Liver (tissue), 9 donors: Measurements from ENCODE around the gene NUTF2. TPM values are rescaled to one million over a fixed set of nuclear protein-coding genes. Genes with fewer than 3 reads are reported as not detected.
A peak's percentile ranks its signal among the peaks of the same experiment; 100 is the strongest.

Experiments
- DNase-seq: peaks from one replicate; pipeline ENCODE4 v3.0.0-alpha.2; 2017; ENCODE audit warnings: low spot score
- H3K27ac ChIP-seq, 2 donors: one replicate each; pipeline ENCODE4 v1.7.0; 2013; ENCODE audit warnings: inconsistent platforms in 2 of 2, low read length in 2 of 2, control low read depth in 1 of 2, low read depth in 1 of 2, mild to moderate bottlenecking in 1 of 2
- H3K27me3 ChIP-seq, 4 donors: one replicate each; pipeline versions ENCODE4 v1.6.1 to v1.7.0; 2013; ENCODE audit warnings: low read length in 3 of 4, inconsistent platforms in 1 of 4, mild to moderate bottlenecking in 1 of 4, moderate library complexity in 1 of 4; ENCODE audit not compliant: control insufficient read depth in 4 of 4, insufficient read depth in 4 of 4
- H3K36me3 ChIP-seq, 4 donors: one replicate each; pipeline versions ENCODE4 v1.6.1 to v1.7.0; 2013; ENCODE audit warnings: low read length in 3 of 4, mild to moderate bottlenecking in 3 of 4, low read depth in 1 of 4, moderate library complexity in 1 of 4; ENCODE audit not compliant: control insufficient read depth in 4 of 4, insufficient read depth in 3 of 4
- H3K4me1 ChIP-seq, 4 donors: one replicate each; pipeline versions ENCODE4 v1.6.1 to v1.7.0; 2013; ENCODE audit warnings: low read length in 3 of 4, mild to moderate bottlenecking in 3 of 4, moderate library complexity in 1 of 4; ENCODE audit not compliant: control insufficient read depth in 4 of 4, insufficient read depth in 4 of 4
- H3K4me3 ChIP-seq, 3 donors: one replicate each; pipeline versions ENCODE4 v1.6.1 to v1.7.0; 2013; ENCODE audit warnings: low read length in 3 of 3, control low read depth in 1 of 3, low read depth in 1 of 3, mild to moderate bottlenecking in 1 of 3
- H3K9ac ChIP-seq, 2 donors: one replicate each; pipeline ENCODE4 v1.7.0; 2013; ENCODE audit warnings: low read length in 2 of 2, mild to moderate bottlenecking in 2 of 2, moderate library complexity in 2 of 2, control low read depth in 1 of 2, low read depth in 1 of 2
- H3K9me3 ChIP-seq, 4 donors: one replicate each; pipeline versions ENCODE4 v1.6.1 to v1.7.0; 2013; ENCODE audit warnings: low read length in 3 of 4; ENCODE audit not compliant: control insufficient read depth in 4 of 4
- ATF3 ChIP-seq: IDR thresholded peaks from 2 replicates; pipeline ENCODE4 v1.6.1; 2016; ENCODE audit warnings: antibody characterized with exemption
- CTCF ChIP-seq: fragments of 150-350 bp; IDR thresholded peaks from 2 replicates; pipeline ENCODE4 v1.5.1; 2017; ENCODE audit warnings: improper control_type of control experiment, low read depth, low read length; ENCODE audit not compliant: missing input control
- EGR1 ChIP-seq, 2 donors: IDR thresholded peaks; 2 replicates each; pipeline ENCODE4 v1.6.1; 2016 to 2018; ENCODE audit warnings: antibody characterized with exemption in 2 of 2, low read depth in 2 of 2
- FOXA1 ChIP-seq: IDR thresholded peaks from 2 replicates; pipeline ENCODE4 v1.6.1; 2016; ENCODE audit warnings: antibody characterized with exemption
- GABPA ChIP-seq, 2 donors: IDR thresholded peaks in 1 of 2; conservative IDR thresholded peaks in 1 of 2; 2 replicates each; pipeline ENCODE4 v1.6.1; 2016; ENCODE audit warnings: antibody characterized with exemption in 2 of 2, mild to moderate bottlenecking in 1 of 2, moderate library complexity in 1 of 2
- JUND ChIP-seq, 2 donors: IDR thresholded peaks; 2 replicates each; pipeline ENCODE4 v1.6.1; 2016; ENCODE audit warnings: antibody characterized with exemption in 2 of 2
- MAX ChIP-seq: IDR thresholded peaks from 2 replicates; pipeline ENCODE4 v1.6.1; 2016; ENCODE audit warnings: antibody characterized with exemption
- NR2F2 ChIP-seq: IDR thresholded peaks from 2 replicates; pipeline ENCODE4 v1.6.1; 2016; ENCODE audit warnings: antibody characterized with exemption
- RAD21 ChIP-seq, 2 donors: IDR thresholded peaks; 2 replicates each; pipeline ENCODE4 v1.6.1; 2016; ENCODE audit warnings: antibody characterized with exemption in 2 of 2, mild to moderate bottlenecking in 2 of 2
- REST ChIP-seq: IDR thresholded peaks from 2 replicates; pipeline ENCODE4 v1.6.1; 2016; ENCODE audit warnings: antibody characterized with exemption, mild to moderate bottlenecking
- RXRA ChIP-seq, 2 donors: IDR thresholded peaks; 2 replicates each; pipeline ENCODE4 v1.6.1; 2017 to 2018; ENCODE audit warnings: antibody characterized with exemption in 2 of 2, mild to moderate bottlenecking in 1 of 2
- SP1 ChIP-seq: IDR thresholded peaks from 2 replicates; pipeline ENCODE4 v1.6.1; 2018; ENCODE audit warnings: antibody characterized with exemption, mild to moderate bottlenecking
- TAF1 ChIP-seq: conservative IDR thresholded peaks from 2 replicates; pipeline ENCODE4 v1.6.1; 2016; ENCODE audit warnings: antibody characterized with exemption, mild to moderate bottlenecking
- YY1 ChIP-seq: IDR thresholded peaks from 2 replicates; pipeline ENCODE4 v1.6.1; 2016; ENCODE audit warnings: antibody characterized with exemption, mild to moderate bottlenecking
- WGBS: extraction: QIAGEN DNeasy Blood & Tissue Kit; methylation state at CpG from one replicate; pipeline ENCODE4 v1.1.7; 2013; 5-methylcytosine and 5-hydroxymethylcytosine counted together
- polyA plus RNA-seq, 2 donors: library from polyadenylated mRNA; stranded (reverse) in 1 of 2; unstranded in 1 of 2; fragments of 200-250 nt in 1 of 2; fragments of >200 nt in 1 of 2; fragmentation: Nextera tagmentation in 1 of 2; extraction: Ambion mirVana in 1 of 2; gene quantifications; one replicate each; pipeline versions ENCODE4 v1.2.1 to v1.2.3, GENCODE V29; 2013 to 2015
- total RNA-seq, 2 donors: library from RNA; depleted of rRNA; stranded (reverse); fragments of >200 nt; gene quantifications; one replicate each; pipeline ENCODE4 v1.2.3, GENCODE V29; 2014
- donor health status: healthy.
- donor health status: healthy.
- donor health status: healthy.
- donor health status: healthy.
- donor health status: healthy.

The NUTF2 gene
- total and polyA plus RNA-seq, 4 donors, result 27.4 to 69.5 (median 54.8) TPM

- DNase-seq, result no peak
- peak overlapping the region; percentile 50 to 75 for H3K27ac ChIP-seq
- H3K36me3 ChIP-seq, result peaks cover 0 to 7% (median 5%) of the 10 kb centered on the region in 4 donors
- TF ChIP-seq RAD21 (IDR thresholded peaks at IDR 0.05), result peak; percentile 16 to 40
- peak; percentile 13 for TF ChIP-seq CTCF
- no peak for TF ChIP-seq ATF3
- TF ChIP-seq NR2F2, result peak; percentile 6
- H3K9ac ChIP-seq, result no peak overlapping the region
- no peaks in the 10 kb centered on the region for H3K9me3 ChIP-seq
- 28% methylated on average over 24 of the region's 24 CpGs for WGBS
- H3K4me1 ChIP-seq, result peaks cover 7 to 34% (median 27%) of the 10 kb centered on the region in 4 donors
- no peaks in the 10 kb centered on the region for H3K27me3 ChIP-seq
- H3K4me3 ChIP-seq, result peak overlapping the region; percentile 59 to 83 (median 83)
These were observed 39.5 kb upstream of the NUTF2 start for GRCh38 chr16:67807148-67807682.

- 97% methylated on average over 1 of the region's 1 CpG for WGBS
- Histone ChIP-seq H3K27me3 (no peaks in the 10 kb centered on the region), H3K9ac (no peak overlapping the region), H3K27ac (no peak overlapping the region), H3K4me3 (no peak overlapping the region), H3K9me3 (no peaks in the 10 kb centered on the region), H3K4me1 (peaks cover 0 to 13% (median 7%) of the 10 kb centered on the region in 4 donors), H3K36me3 (no peaks in the 10 kb centered on the region)
- DNase-seq, result no peak
- TF ChIP-seq YY1 (no peak), NR2F2 (no peak), MAX (no peak), SP1 (no peak), ATF3 (no peak), JUND (IDR thresholded peaks at IDR 0.05) (no peak), FOXA1 (no peak), REST (no peak), CTCF (no peak), EGR1 (IDR thresholded peaks at IDR 0.05; ENCODE audit: low read depth in 2 of 2) (no peak), RXRA (IDR thresholded peaks at IDR 0.05) (no peak), TAF1 (no peak), GABPA (IDR thresholded peaks at IDR 0.05 in 1 of 2, conservative IDR thresholded peaks at IDR 0.05 in 1 of 2) (no peak)
These were observed 34.8 kb upstream of the NUTF2 start for GRCh38 chr16:67811899-67812298.
